Stimulated activated CD4-positive, alpha-beta T cell treated with anti-CD3 and anti-CD28 coated beads, Interleukin-15, amount 100 ng/mL, for 1 hour (primary cell): ENCODE results near the gene ATP7B.

Experiments used
- DNase-seq, 2 donors: peaks; one replicate each; pipeline ENCODE4 v3.0.0-alpha.2; 2020; ENCODE audit warnings: low read depth in 1 of 2, low spot score in 1 of 2

ATP7B gene

DNA sequence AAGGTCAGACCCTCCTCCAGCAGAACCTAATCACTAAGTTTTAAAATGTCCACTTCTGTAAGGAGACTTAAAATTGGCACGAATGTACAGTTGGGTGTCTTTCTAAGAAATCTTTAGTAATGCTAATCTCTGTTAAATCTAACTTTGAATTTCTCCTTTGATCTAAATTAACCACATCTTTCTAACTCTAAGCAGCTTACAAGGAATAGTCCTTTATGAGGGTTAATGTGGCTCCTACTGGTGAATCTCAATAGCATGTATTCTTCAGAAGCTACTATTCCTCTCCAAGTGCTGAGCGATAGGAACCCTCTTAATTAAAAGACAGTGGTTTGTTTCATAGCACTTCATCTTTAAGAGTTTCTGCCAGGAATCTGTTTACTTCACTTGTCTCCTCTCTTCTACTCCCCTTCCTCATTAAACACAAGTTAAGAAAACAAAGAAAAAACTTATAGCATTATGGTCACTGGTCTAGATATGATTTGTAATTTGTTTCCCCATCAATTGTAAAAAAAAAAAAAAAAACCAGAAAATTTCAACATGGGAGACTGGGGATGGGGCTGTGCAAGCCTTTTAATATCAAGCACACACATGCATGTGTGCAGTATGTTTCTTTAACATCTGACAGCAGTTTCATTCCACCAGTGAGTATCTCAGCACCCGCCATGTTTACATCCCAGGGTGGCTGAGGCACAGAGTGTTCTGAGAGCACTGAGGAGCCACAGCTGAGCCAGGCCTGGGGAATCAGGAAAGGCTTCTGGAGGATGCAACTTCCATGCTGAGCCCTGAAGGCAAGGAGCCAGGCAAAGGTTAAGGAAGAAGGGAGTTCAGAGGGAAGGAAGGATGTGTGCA lies 57.7 kb downstream of the ATP7B start:
- no peak for DNase-seq

DNA sequence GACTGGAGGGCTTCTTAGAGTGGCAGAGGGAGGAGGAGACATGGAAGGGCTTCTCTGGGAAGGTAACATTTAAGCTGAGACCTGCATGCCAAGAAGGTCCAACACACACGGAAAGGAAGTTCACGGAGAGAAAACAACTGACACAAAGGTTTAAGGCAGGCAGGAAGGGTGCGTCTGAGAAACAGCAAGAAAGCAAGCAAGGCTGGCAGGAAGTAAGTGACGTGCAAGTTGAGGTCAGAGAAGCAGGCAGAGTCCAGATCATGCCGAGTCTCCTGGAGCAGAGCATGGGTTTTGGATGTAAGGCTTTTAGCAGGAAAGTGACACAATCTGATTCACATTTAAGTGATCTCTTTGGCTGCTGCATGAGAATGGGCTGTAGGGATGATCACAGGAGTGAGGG lies 60.5 kb downstream of the ATP7B start:
- no peak for DNase-seq

DNA sequence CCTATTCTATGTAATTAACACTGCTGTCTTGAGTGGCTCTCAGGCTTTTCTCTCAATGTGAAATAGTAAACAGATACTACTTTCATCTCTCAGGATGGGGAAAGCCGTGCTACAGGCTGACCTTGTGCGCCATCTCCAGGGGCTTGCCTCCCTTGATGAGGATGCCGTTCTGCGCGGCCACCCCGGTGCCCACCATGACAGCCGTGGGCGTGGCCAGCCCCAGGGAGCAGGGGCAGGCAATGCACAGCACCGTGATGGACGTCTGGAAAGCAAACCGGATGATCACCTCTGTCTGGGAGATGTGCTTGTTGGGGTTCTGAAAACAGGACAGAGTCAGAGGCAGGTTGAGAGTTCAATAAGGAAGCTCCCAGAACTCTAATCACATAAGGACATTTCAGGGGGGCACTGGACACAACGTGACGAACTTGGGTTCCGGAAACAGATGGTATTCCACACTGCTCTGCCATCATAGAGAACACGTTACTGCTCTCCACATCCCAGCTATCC lies 65.0 kb downstream of the ATP7B start:
- DNase-seq: no peak

DNA sequence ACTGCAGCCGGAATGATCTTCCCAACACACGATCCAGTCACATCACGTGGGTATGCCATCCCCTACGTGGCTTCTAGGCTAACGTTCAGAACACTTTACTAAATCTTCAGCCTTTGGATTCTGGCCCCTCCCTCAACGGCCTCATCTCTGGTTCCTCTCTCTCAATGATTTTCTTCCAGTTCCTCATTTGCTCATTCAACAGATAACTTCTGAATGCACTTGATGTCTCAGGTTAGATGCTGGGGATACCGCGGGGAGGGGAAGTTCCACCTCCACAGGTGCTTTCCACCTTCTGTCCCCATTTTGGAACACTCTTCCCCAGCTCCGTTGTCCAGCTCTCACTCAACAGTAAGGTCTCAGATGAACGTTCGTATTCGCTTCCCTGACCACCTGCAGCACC lies 66.1 kb downstream of the ATP7B start:
- no peak for DNase-seq

DNA sequence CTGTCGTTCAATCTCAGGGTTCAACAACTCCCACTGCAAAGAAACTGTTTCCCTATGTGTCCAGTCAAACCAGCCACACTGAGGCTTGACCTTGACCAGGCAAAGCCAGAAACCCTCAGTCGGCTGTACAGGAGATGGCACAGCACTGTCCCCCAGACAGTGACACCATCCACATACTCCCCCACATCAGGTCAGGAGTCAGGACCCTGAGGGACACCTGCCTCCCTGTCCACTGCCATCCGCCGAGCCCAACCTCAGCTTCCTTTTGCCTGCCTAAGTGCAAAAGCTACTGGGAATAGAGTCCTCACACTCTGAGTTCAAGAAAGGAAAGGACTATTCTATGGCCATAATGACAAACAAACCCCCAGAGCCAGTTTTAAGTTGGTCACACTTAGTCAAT lies 66.8 kb downstream of the ATP7B start:
- no peak for DNase-seq

DNA sequence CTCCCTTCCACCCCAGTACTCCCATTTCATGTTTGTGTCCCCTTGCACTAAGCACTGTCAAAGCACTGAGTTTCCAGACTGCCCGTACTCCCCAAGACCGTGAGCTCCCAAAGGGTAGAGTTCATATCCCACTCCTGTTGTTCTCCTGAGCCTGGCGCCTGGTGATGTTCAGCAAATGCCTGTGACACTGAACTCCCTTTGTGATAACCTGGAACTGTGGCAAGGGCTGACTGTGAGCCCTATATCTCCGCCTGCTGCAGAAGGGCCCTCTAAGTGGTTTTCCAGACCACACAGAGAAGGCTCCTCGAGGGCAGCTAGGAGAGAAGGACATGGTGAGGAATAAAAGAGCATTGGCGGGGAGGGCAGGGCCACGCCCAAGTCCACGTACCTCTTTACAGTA lies 67.5 kb downstream of the ATP7B start:
- DNase-seq: no peak

DNA sequence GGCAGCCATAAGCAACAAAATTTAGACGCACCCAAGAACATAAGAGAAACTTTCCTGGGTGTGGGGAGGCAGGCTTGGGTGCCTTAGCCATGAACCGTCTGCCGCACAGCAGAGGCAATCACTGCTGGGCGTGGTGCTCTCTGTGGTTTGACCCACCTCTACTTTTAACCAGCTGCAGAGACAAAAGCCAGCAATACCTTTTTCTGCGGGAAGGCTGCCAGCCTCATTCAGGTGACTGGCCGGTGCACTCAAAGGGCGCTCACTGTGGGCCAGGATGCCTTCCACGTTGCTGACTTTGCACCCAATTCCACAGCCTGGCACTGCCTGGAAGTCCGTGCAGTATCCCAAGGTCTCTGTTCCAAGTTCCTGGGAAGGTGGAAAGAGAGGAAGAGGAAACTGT lies 69.1 kb downstream of the ATP7B start:
- no peak for DNase-seq

DNA sequence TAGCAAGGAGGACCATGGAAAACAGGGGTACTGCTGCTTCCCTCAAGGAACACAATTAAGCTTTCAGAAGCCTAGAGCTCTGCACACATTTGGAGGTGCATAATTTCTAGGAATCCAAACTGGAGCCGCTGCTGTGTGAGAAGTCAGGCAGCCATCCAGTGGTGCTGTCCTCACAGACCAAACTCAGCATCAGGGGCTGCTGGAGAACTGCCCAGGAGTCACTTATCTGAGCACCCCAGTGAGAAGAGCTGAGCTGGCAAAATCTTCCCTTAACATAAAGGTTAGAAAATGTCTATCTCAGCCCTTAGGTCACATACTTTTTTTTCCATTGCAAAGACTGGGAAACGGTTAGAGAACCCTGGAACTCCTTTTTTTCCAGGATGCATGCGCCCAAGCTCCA lies 72.8 kb downstream of the ATP7B start:
- DNase-seq: no peak

DNA sequence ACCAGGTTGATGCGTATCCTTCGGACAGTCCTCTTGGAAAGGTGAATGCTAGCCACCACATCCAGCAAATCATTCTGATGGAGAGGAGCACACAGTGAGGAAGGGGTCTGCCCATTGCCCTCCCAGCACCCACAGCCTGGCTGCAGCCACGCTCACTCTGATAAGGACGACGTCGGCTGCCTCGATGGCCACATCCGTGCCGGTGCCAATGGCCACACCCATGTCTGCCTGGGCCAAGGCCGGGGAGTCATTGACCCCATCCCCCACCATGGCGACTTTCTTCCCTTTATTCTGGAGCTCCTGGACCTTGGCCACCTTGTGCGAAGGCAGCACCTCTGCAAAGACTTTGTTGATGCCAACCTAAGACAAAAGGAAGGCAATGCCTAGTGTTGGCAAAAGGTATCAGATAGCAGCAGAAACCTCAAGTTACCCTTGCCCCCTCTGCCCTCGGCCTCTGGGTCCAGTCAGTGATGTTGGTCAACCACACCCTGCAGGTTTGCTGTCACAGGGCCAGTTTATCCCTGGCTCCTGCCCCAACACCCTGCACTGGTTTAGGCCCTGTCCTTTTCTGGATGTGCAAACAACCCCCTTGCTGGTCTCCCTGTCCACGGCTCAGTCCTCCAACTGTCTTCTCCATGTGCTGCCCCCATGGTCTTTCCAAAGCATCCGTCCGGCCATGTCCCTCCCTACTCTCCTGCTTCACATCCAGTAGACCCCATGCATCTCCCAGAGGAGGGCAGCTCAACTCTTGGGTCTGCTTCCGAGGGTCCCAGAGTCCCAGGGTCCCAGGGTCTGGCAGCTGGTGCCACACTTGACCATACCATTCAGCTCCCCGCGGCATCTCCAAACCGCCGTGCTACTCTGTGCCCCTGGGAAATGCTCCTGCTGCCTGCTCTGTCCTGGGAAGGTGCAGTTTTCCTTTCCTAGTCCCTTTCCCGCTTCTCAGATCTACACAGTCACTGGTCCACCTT lies 73.6 kb downstream of the ATP7B start:
- DNase-seq: no peak

DNA sequence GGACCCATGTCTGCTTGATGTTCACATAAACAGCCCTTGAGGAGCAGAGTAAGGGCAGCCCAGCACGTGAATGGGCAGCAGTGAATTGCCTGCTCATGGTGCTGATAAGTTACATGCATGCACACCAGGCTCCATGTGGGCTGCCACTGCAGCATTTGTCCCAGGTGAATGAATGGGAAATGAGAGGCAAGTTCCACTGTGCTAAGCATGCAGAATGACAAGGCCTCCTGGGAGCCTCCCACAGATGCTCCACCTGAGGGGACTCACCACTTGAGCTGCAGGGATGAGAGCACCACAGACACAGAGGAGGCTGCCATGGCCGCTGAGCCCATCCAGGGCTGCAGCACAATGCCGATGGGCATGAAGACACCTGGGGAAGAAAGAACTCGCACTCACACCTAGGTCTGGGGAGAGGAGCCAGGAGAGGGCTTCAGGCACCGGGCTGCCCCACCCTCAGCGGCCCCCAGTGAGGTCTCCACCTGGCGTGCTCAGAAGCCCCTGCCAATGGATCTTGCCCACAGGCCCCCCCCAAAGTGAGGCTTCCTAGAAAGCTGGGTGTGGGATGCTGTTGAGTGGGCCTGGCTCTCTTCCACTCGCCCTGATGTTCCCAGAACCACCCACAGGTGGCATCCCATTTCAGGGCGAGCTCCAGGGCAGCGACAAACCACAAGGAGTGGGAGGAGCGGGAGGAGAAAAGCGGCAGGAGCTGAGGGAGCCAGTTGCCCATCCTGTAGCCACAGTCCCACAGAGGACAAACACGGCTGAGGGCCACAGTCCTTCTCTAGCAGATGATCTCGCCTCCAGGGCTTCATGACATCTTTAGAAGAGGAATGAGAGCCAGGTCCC lies 75.7 kb downstream of the ATP7B start:
- DNase-seq: no peak

DNA sequence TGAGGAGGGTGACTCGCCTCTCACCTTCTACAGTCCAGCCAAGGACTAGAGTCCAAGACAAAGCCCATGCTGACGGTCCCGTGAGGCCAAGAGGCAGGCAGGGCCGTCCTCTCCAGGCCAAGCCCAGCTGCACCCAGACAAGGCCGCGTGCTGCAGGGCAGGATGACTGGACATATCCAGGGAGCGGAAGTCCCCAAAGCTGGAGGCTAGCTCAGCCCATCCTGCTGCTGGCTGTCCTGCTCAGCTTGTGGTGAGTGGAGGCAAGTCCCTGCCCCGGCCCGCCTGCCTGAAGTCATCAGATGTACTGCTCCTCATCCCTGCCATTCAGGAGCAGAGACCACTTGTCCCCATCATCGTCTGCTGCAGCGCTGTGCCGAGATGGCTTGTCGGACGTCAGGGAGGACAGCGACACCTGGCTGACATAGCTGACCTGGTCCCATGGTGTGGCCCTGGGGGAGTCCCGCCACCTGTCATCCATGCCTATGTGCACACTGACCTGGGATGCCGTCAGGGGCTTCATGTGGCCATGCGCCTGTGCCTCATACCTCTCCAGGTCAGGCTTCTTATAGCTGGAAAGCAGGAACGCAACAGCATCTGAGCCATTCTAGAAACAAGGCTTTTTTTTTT lies 76.7 kb downstream of the ATP7B start:
- DNase-seq: no peak

DNA sequence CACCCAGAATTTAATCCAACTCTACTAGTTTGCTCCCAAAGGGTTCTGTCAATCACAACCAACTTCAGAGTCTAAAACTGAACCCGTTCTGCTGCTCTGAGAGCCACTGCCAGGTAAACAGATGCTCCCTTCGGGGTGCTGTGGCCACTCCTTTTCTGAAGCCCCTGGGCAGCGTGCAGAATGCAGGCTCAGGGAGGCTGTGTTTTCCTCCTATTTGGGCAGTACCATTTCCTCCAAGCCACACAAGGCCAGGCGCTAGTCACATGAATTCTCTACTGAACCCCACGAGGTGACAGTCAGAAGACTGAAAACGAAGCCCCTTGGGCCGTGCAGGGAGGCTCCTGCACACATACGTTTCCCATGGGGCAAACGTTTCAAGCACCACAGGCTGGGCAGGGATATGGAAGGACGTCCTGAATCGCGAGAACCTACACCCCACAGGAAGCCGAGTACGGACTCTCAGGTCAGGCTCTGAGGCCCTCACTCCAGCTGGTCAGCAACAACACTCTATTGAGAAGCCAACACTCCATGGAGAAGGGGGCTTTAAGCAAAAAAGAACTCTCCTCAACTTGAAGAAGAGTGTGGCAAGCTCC lies 77.7 kb downstream of the ATP7B start:
- no peak for DNase-seq

DNA sequence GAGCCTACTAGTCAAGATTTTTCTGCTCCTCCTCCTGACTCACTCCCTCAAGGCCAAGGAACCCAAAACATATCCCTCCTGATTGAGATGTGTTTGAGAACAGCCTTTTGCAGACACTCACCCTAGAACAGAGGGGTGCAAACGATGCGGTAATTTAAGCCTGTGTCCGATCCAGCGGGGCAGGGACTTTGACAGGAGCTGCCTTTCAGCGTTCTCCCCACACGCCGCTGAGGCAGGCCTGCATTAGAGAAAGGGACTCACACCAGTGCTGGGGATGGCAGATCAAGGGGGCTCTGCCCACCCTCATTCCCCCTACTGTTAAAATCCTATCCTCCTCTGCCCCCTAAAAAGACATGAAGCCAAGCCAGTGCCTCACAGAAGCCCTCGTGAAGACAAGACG lies 79.0 kb downstream of the ATP7B start:
- no peak for DNase-seq

DNA sequence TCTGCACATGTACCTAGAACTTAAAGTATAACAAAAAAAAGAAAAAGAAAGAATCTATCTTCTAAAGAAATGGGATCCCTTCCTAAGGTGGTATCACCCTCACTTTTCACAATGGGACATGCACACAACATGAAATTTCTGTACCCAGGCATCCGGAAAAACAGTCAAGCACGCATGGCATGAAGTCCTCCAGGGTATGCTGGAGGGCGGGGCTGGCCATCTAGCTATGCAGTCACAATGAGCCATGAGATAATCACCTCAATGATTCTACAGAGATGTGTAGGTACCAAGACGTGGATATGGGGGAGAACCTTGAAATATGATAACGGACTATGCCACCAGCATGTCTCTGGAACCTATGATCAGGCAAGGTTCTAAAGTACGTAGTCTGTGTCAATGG lies 79.6 kb downstream of the ATP7B start:
- no peak for DNase-seq

DNA sequence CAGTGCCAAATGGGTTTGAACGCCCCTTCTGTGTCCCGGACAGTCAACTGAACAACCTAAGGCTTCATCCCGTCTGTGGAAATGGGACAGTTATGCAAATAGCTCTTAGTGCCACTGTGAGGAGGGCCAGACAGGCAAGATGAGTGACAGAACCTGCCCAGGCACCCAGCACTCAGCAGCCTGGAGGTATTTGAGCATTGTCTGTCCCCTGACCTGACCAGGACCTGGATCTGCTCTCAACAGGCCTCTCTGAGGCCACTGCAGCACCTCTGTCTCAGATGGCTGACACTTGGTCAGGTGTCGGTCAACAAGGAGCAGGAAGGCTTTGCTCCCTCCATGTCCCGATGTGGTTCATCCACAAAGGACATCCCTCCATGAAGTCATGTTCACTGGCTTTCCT lies 81.6 kb downstream of the ATP7B start:
- no peak for DNase-seq

DNA sequence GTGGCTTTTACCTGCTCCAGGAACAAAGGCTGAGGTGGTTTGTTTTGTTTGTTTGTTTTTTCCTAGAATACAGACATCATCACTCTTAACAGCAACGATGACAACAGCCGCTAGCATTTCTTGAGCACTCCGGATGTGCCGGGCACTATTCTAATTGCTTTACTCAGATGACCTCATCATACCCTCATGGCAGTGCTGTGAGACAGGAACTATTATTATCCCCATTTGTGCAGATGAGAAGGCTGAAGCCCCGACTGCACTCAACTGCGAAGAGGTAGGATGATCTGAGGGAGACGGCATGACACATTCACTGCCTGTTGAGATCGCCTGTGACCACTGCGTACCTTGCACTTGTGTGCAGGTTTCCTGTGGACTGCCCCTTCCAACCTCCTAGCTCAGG lies 83.0 kb downstream of the ATP7B start:
- no peak for DNase-seq

DNA sequence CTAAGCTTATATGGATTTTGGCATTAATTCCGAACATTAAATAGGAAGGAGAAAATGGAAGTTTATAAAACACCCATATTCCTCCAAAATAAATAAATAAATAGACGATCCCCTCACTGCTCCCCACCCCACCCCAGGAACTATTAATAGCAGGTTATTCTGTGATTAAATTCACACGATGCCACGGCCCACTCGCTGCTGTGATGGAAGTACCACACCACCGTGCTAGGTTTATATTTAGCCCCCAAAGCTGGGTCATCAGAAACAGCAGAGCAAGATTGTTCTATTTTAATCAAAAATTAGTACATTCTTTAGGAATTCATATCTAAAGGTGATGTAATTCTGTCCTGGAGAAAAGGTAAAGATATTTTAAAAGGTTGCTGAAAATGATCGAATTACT lies 84.1 kb downstream of the ATP7B start:
- no peak for DNase-seq

DNA sequence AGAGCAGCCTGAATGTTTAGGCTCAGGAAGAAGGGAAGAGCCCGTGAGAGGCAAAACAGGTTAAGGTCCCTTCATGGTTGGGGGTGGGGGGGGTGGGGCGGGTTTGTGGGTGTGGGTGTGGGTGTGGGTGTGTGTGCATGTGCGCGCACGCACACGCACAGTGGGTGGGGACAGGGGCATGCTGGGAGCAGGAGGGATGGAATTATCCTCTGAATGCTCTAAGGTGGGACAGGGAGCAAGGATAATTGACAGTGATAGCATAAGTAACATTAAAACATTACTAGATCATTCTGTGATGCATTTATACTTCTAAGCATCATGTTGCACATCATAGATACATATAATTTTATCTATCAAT lies 84.7 kb downstream of the ATP7B start:
- DNase-seq: no peak

DNA sequence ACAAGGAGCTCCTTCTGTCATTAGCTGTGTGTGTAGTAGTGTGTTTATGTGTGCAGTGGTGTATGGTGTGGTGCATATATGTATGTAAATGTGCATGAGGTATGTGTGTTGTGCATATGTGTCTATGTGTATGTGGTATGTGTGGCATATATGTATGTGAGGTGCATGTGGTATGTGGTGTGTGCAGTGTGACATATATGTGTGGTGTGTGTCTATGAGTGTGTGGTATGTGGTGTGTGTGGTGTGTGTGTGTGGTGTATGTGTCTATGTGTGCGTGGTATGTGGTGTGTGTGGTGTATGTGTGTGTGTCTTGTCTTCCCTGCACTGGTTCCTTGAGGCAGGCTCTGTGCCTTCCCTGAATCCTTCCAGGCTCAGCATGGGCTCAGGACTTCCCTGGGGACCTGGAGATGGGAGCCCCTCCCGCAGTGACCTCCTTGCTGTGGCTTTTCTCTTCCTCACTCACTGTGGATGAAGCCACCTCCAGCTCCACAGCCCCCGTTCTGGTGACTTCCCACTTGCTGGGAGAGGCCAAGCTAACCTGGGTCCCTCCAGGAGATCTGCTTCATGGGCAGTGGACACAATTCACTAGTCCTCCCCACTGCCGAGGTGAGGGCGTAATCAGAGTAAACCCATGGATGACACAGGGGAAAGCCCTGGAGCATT lies 85.3 kb downstream of the ATP7B start:
- DNase-seq: no peak
